NCI-H1417 (cell line): ENCODE results near the gene CHST8.
"Not testable (repeated sequence)": the region's sequence is repeated elsewhere in the genome, so short reads cannot be mapped to it uniquely, and the experiment has no call there.

Experiments
- DNase-seq, 3 experiments: peaks; one replicate each; lab custom pipeline; 2025; lab: John Stamatoyannopoulos, UW

Gene CHST8

GRCh38 chr19:33811736-33812387, 190.1 kb downstream of the CHST8 start:
- DNase-seq: no peak

GRCh38 chr19:33812388-33813330, 190.9 kb downstream of the CHST8 start:
- DNase-seq: no peak

GRCh38 chr19:33813391-33814101, 191.8 kb downstream of the CHST8 start:
- DNase-seq: no peak

GRCh38 chr19:33814181-33815165, 192.7 kb downstream of the CHST8 start:
- no peak for DNase-seq

GRCh38 chr19:33815380-33816340, 193.9 kb downstream of the CHST8 start:
- no peak for DNase-seq

- DNase-seq: no peak
These were observed 196.7 kb downstream of the CHST8 start for GRCh38 chr19:33818411-33818810.

GRCh38 chr19:33819078-33819477, 197.3 kb downstream of the CHST8 start:
- DNase-seq: not testable (repeated sequence)

- DNase-seq: no peak
These were observed 197.7 kb downstream of the CHST8 start for GRCh38 chr19:33819506-33819879.

- DNase-seq: peak in 2 of 3 experiments; percentile 4 to 20
These were observed 198.4 kb downstream of the CHST8 start for GRCh38 chr19:33819880-33820781.

- no peak for DNase-seq
These were observed 200.1 kb downstream of the CHST8 start for GRCh38 chr19:33821871-33822270.
